GM12878 (cell line): ENCODE measurements around the gene NPAS3. TPM values are rescaled to one million over a fixed set of nuclear protein-coding genes. Genes with fewer than 3 reads are reported as not detected.

Source experiments
- ATAC-seq: fragments of 200-7000 bp; cut with Tn5 transposase; 3 replicates; pipeline ENCODE4 v1.9.1; 2020; ENCODE audit warnings: mild to moderate bottlenecking, moderate library complexity
- BruUV-seq: library from RNA; stranded (reverse); fragments of 400-500 nt; replicated peaks from 2 replicates; lab custom pipeline; 2021; lab: Mats Ljungman, UMichigan
- CTCF ChIA-PET: fragments of 300-600 bp; sonication (Branson Sonifier 250); formaldehyde crosslinking; extraction: SDS; loops from one replicate; lab custom pipeline; 2021; ENCODE audit warnings: inconsistent platforms; lab: Yijun Ruan, JAX
- POLR2A ChIA-PET: fragments of 350-600 bp; formaldehyde crosslinking; extraction: SDS; loops from one replicate; lab custom pipeline; 2021; ENCODE audit warnings: inconsistent platforms; lab: Charles Lee
- RAD21 ChIA-PET: fragments of 300-600 bp; sonication (Branson Sonifier 250); formaldehyde crosslinking; loops from one replicate; lab custom pipeline; 2023; ENCODE audit warnings: antibody characterized with exemption; ENCODE audit not compliant: unreplicated experiment; lab: Charles Lee
- SMC1A ChIA-PET: fragments of 300-600 bp; sonication (Branson Sonifier 250); formaldehyde crosslinking; loops from one replicate; lab custom pipeline; 2023; ENCODE audit not compliant: unreplicated experiment, uncharacterized antibody; lab: Charles Lee
- DNase-seq: peaks from one replicate; pipeline ENCODE4 v3.0.0-alpha.2; 2011; ENCODE audit warnings: low read depth, low spot score
- FAIRE-seq: peaks from 3 replicates; lab custom pipeline; 2011; peaks lifted over from hg19 to GRCh38; lab: Jason Lieb, UNC
- H2AFZ ChIP-seq: 2 replicates; pipeline ENCODE4 v1.6.0; 2011; ENCODE audit warnings: low read depth, low read length, control low read depth; ENCODE audit not compliant: control insufficient read depth
- H3K27ac ChIP-seq: 2 replicates; pipeline ENCODE4 v1.5.1; 2011; ENCODE audit warnings: control low read depth; ENCODE audit not compliant: control insufficient read depth, insufficient read depth
- H3K27me3 ChIP-seq, 2 experiments: replicated peaks in 1 of 2; 2 replicates each; pipeline versions ENCODE4 v1.6.0 to v1.6.1; 2011; ENCODE audit warnings: low read length in 1 of 2; ENCODE audit not compliant: control insufficient read depth in 2 of 2, insufficient read depth in 2 of 2
- H3K36me3 ChIP-seq, 2 experiments: 2 replicates each; pipeline ENCODE4 v1.5.1; 2011; ENCODE audit warnings: low read length in 1 of 2; ENCODE audit not compliant: control insufficient read depth in 2 of 2, insufficient read depth in 2 of 2
- H3K4me1 ChIP-seq: 2 replicates; pipeline ENCODE4 v1.6.1; 2011; ENCODE audit warnings: mild to moderate bottlenecking, low read length, moderate library complexity, mixed read lengths; ENCODE audit not compliant: control insufficient read depth, insufficient read depth
- H3K4me2 ChIP-seq: 2 replicates; pipeline ENCODE4 v1.6.0; 2011; ENCODE audit warnings: control low read depth; ENCODE audit not compliant: control insufficient read depth, insufficient read depth
- H3K4me3 ChIP-seq: fragments of 200-600 bp; sonication (generic); 2 replicates; pipeline ENCODE4 v1.5.1; 2016
- H3K79me2 ChIP-seq: 2 replicates; pipeline ENCODE4 v1.6.0; 2011; ENCODE audit warnings: low read length; ENCODE audit not compliant: control insufficient read depth, insufficient read depth
- H3K9ac ChIP-seq: 2 replicates; pipeline ENCODE4 v1.8.0; 2011; ENCODE audit warnings: low read length, control low read depth, mixed read lengths; ENCODE audit not compliant: control insufficient read depth, insufficient read depth
- H3K9me3 ChIP-seq: replicated peaks from 3 replicates; pipeline ENCODE4 v1.5.1; 2011; ENCODE audit warnings: mild to moderate bottlenecking, low read length; ENCODE audit not compliant: control insufficient read depth, insufficient read depth
- H4K20me1 ChIP-seq: 2 replicates; pipeline ENCODE4 v1.6.0; 2011; ENCODE audit not compliant: control insufficient read depth, insufficient read depth
- ATF7 ChIP-seq: fragments of 450-650 bp; IDR thresholded peaks from 2 replicates; pipeline ENCODE4 v1.6.1; 2016; ENCODE audit warnings: low read depth, mild to moderate bottlenecking
- CREB1 ChIP-seq: IDR thresholded peaks from 2 replicates; pipeline ENCODE4 v1.6.1; 2012; ENCODE audit warnings: low read depth, mild to moderate bottlenecking, inconsistent platforms
- HDGF ChIP-seq: fragments of 450-650 bp; IDR thresholded peaks from 2 replicates; pipeline ENCODE4 v1.6.1; 2016; ENCODE audit warnings: antibody characterized with exemption
- KLF5 ChIP-seq: fragments of 450-650 bp; IDR thresholded peaks from 2 replicates; pipeline ENCODE4 v1.6.1; 2014; ENCODE audit warnings: mild to moderate bottlenecking; ENCODE audit not compliant: partially characterized antibody
- SP1 ChIP-seq: IDR thresholded peaks from one replicate; pipeline ENCODE4 v1.6.1; 2011; ENCODE audit warnings: low read depth, low read length
- YBX1 ChIP-seq: fragments of 450-650 bp; IDR thresholded peaks from 2 replicates; pipeline ENCODE4 v1.6.1; 2016; ENCODE audit warnings: antibody characterized with exemption
- ZNF207 ChIP-seq: fragments of 450-650 bp; IDR thresholded peaks from 2 replicates; pipeline ENCODE4 v1.6.1; 2014; ENCODE audit warnings: antibody characterized with exemption, mild to moderate bottlenecking, borderline replicate concordance
- ZNF274 ChIP-seq: IDR thresholded peaks from one replicate; pipeline ENCODE4 v1.8.0; 2011; ENCODE audit not compliant: insufficient read length, insufficient read depth
- WGBS: methylation state at CpG from one replicate; pipeline ENCODE4 v1.1.6; 2016; ENCODE audit warnings: low lambda C conversion rate; ENCODE audit not compliant: insufficient replicate concordance, insufficient coverage; ENCODE audit errors: missing lambda C conversion rate; 5-methylcytosine and 5-hydroxymethylcytosine counted together
- in situ Hi-C: fragments of 300-500 bp; cut with MboI; formaldehyde crosslinking; loops from 9 replicates; pipeline ENCODE4 v1.14.3; 2018; ENCODE audit warnings: mixed read lengths
- intact Hi-C: fragments of 100-400 bp; cut with micrococcal nuclease; formaldehyde crosslinking; loops from one replicate; pipeline ENCODE4 v1.14.2; 2022; ENCODE audit not compliant: unreplicated experiment
- polyA plus RNA-seq, 11 experiments: library from polyadenylated mRNA; depleted of rRNA in 4 of 11; unstranded in 6 of 11; stranded (reverse) in 5 of 11; fragments of >200 nt; fragmentation: Nextera tagmentation in 4 of 11; fragmentation: Illumina TruSeq in 1 of 11; extraction: Ambion mirVana in 4 of 11; extraction: Trizol in 1 of 11; gene quantifications; 1 replicate in 1 of 11; 2 replicates in 10 of 11; pipeline versions ENCODE4 v1.2.1 to v1.2.3, GENCODE V29; 2011 to 2016; ENCODE audit warnings: inconsistent platforms in 2 of 11, missing spikeins in 2 of 11, low read depth in 1 of 11
- total RNA-seq, 4 experiments: library from RNA; depleted of rRNA in 3 of 4; stranded (reverse); fragments of >200 nt in 3 of 4; fragmentation: Illumina TruSeq in 1 of 4; extraction: Trizol in 1 of 4; gene quantifications; 2 replicates each; pipeline versions ENCODE4 v1.2.1 to v1.2.3, GENCODE V29; 2013 to 2021
- TF ChIP-seq, protein P1 (sequence below): IDR thresholded peaks from 2 replicates; pipeline ENCODE4 v1.6.1; 2012; ENCODE audit warnings: low read length, inconsistent platforms
- TF ChIP-seq, protein P2 (sequence below): fragments of 450-650 bp; conservative IDR thresholded peaks from 2 replicates; pipeline ENCODE4 v1.6.1; 2017; ENCODE audit warnings: mild to moderate bottlenecking, moderate library complexity

The NPAS3 gene
- total and polyA plus RNA-seq, 10 of the 15 experiments (the other 5 are each of a cell fraction or from before 2014, with no cell fraction given), result under 0.01 to 2.7 (median 0.03) TPM; not detected in 6

DNA sequence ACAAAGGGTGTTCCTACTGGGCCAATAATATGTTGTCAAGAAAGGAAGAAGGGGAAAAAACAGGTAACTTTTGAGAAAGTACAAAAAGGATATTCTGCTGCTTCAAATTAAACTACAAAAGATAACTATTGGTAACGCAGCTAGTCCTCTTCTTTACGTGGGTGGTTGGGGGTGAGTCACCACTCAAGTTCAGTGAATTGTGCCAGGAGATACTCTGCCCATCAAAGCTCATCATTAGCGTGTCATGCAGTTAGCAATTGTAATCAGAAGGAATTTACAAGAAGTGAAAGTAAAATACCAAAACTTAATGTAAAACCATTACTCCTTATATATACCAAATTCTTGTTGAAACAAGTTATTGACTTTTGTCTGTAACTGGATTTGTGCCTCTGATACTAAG, 342.0 kb downstream of the NPAS3 start (continued):
- TF ChIP-seq, protein P1, sequence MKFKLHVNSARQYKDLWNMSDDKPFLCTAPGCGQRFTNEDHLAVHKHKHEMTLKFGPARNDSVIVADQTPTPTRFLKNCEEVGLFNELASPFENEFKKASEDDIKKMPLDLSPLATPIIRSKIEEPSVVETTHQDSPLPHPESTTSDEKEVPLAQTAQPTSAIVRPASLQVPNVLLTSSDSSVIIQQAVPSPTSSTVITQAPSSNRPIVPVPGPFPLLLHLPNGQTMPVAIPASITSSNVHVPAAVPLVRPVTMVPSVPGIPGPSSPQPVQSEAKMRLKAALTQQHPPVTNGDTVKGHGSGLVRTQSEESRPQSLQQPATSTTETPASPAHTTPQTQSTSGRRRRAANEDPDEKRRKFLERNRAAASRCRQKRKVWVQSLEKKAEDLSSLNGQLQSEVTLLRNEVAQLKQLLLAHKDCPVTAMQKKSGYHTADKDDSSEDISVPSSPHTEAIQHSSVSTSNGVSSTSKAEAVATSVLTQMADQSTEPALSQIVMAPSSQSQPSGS, result no peak
- TF ChIP-seq ATF7, result no peak
- no peak for TF ChIP-seq HDGF
- TF ChIP-seq CREB1, result no peak
- TF ChIP-seq YBX1, result no peak
- TF ChIP-seq KLF5, result no peak
- no peak for TF ChIP-seq ZNF274
- no peak for TF ChIP-seq ZNF207

DNA sequence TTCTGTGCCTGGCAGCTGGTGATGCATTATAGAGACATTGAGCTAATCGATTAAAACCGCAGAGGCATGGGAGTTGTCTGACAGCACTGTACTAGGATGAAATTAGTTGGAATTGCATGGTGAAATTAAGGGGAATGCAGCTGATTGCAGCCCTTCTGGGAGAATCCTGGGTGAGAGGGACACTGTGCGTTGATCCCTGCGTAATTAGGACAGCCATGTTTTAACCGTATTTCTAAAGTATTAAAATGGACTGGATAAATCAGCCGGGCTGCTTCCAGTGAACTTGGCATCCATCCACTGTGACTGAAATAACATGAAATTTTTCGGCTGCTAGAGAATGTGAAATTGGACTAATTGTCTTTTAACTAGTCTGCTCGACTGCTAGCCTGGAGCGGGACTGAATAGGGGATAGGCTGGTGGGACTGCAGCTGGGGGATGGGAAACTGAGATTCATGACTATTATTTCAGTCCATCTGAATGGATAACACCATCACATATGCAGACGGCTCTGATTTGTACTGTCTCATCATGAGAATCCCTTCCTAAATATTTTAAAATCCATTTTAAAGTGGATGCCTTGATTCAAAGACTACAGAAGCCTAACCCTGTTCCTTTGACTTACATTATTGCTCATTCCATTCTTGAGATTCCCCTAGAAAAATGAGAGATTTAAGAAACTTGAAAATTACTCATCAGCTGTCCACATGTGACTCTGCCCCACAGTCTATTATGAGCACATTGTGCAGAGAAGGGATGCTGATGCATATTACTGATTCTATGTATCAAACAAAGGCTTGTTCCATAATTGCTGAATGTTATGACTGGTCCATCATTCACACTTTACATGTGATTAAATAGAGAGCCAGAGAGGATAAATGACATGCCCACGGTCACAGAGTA, 343.9 kb downstream of the NPAS3 start:
- Histone ChIP-seq H3K9ac (no peak overlapping the region), H4K20me1 (no peaks in the 10 kb centered on the region), H3K36me3 (no peaks in the 10 kb centered on the region), H3K9me3 (no peaks in the 10 kb centered on the region), H3K79me2 (no peaks in the 10 kb centered on the region)
- WGBS, result 53% methylated on average over 11 of the region's 11 CpGs
- no peak for DNase-seq
- in situ Hi-C loops, result no loop called here
- TF ChIP-seq, protein P2, sequence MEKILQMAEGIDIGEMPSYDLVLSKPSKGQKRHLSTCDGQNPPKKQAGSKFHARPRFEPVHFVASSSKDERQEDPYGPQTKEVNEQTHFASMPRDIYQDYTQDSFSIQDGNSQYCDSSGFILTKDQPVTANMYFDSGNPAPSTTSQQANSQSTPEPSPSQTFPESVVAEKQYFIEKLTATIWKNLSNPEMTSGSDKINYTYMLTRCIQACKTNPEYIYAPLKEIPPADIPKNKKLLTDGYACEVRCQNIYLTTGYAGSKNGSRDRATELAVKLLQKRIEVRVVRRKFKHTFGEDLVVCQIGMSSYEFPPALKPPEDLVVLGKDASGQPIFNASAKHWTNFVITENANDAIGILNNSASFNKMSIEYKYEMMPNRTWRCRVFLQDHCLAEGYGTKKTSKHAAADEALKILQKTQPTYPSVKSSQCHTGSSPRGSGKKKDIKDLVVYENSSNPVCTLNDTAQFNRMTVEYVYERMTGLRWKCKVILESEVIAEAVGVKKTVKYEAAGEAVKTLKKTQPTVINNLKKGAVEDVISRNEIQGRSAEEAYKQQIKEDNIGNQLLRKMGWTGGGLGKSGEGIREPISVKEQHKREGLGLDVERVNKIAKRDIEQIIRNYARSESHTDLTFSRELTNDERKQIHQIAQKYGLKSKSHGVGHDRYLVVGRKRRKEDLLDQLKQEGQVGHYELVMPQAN, result no peak
- TF ChIP-seq SP1, result no peak
- TF ChIP-seq, all 136 proteins: peak for 0
- CTCF ChIA-PET, result no interaction called here
- no peak overlapping the region for H2AFZ ChIP-seq
- FAIRE-seq (no peak), ATAC-seq (no peak)
- intact Hi-C loops, result no loop called here
- SMC1A ChIA-PET, result no interaction called here
- RAD21 ChIA-PET, result no interaction called here
- no peaks in the 10 kb centered on the region for H3K27me3 ChIP-seq
- no peak overlapping the region for H3K4me3 ChIP-seq
- H3K4me2 ChIP-seq, result no peak overlapping the region
- no peaks in the 10 kb centered on the region for H3K4me1 ChIP-seq
- POLR2A ChIA-PET, result no interaction called here
- BruUV-seq, result no TSS peak
- H3K27ac ChIP-seq, result no peak overlapping the region
